ENCODE results near the gene MTOR.

- TF ChIP-seq, protein P1, sequence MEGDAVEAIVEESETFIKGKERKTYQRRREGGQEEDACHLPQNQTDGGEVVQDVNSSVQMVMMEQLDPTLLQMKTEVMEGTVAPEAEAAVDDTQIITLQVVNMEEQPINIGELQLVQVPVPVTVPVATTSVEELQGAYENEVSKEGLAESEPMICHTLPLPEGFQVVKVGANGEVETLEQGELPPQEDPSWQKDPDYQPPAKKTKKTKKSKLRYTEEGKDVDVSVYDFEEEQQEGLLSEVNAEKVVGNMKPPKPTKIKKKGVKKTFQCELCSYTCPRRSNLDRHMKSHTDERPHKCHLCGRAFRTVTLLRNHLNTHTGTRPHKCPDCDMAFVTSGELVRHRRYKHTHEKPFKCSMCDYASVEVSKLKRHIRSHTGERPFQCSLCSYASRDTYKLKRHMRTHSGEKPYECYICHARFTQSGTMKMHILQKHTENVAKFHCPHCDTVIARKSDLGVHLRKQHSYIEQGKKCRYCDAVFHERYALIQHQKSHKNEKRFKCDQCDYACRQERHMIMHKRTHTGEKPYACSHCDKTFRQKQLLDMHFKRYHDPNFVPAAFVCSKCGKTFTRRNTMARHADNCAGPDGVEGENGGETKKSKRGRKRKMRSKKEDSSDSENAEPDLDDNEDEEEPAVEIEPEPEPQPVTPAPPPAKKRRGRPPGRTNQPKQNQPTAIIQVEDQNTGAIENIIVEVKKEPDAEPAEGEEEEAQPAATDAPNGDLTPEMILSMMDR (IDR thresholded peaks at IDR 0.05) = no peak
- TF ChIP-seq POLR2A (IDR thresholded peaks at IDR 0.05) (no peak), EP300 (IDR thresholded peaks at IDR 0.05) (no peak)
Measured at GRCh38 chr1:11176081-11176706, 86.2 kb downstream of the MTOR start.

Data from ovary (tissue), 3 donors.